ENCODE data around the gene BEND2.
"Not testable (repeated sequence)": the region's sequence is repeated elsewhere in the genome, so short reads cannot be mapped to it uniquely, and the experiment has no call there.

Gene BEND2

DNA sequence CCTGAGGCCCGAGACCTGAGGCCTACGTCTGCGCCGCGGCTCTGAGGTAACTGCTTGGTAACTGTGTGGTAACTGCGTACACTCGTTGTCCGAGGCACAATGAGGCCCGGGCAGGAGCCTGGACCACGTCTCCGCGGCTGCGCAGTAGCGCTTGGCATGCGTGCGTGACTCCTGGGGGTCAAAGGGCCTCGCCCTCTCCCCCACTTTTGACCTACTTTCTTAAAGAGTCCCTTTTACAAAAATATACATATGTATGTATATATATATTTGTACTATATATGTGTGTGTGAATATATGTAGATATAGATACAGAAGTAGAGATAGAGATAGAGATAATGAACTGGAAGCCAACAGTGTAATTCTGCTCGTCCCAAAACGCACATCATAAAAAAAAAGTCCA, at the start of gene BEND2:
TSS of gene BEND2 (minus strand) at position 101 of the 400 bp plus-strand sequence. CDS start 136 bp downstream, outside the sequence.
- DNase-seq = no peak

DNA sequence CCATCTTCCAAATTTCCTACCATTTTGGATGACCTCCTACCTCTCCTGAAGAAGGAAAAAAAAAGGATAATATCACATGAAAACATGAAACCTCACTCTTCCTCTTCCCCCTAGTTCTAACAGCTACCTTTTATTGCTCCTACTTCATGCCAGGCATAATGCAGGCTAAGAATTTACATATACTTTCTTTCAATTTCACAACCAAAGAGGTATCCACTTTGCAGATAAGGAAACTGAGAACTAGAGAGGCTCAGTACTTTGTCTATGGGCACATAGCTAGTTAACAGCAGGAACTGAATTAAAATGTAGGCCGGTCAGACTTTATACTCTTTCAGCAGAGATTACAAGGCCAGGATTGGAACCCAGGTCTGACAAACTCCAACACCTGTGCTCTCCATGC, 34.4 kb upstream of the BEND2 start:
- no peak for DNase-seq

GRCh38 chrX:18252644-18253359, 32.1 kb upstream of the BEND2 start:
- no peak for DNase-seq

GRCh38 chrX:18229646-18230045, 9.0 kb upstream of the BEND2 start:
- not testable (repeated sequence) for DNase-seq

DNA sequence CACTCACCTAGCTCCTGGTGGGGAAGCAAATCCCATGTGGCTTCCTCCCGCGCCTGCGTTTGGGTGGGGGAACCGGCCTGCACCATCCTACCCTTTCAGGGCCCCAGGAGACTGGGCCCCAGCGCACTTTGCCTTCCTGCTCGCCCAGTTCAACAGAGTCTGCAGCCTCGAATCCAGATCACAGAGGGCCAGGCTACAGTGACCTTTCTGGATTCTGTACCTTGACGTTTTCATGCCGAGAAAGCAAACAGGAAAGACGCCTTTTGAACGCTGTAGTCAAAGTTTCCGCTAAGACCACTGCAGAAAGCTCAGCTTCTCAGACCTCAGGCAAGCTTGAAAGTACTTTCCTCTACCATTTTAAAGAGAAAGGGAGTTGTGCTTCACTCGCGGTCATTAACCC, 7.4 kb upstream of the BEND2 start:
- no peak for DNase-seq

- DNase-seq = no peak
Measured at GRCh38 chrX:18227458-18227857, 6.8 kb upstream of the BEND2 start.

DNA sequence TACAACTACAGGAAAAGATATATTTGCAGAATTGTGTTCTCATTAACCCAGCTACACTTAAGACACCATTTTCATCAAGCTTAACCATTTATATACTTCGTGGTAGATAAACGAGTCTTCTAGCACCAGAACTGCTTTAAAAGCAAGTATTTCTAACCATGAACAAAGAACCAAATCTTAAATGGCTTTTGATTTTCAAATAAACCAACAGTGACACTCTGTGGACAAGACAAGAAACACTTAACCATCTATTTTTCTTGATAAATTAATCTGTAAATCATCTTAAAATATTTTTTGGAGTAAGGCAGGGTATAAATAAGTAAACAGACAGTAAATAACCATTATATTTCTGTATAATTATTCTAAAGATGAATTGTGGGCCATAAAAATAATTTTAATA, 10.2 kb downstream of the BEND2 start:
- no peak for DNase-seq

GRCh38 chrX:18206657-18207056, 14.0 kb downstream of the BEND2 start:
- DNase-seq = no peak

DNA sequence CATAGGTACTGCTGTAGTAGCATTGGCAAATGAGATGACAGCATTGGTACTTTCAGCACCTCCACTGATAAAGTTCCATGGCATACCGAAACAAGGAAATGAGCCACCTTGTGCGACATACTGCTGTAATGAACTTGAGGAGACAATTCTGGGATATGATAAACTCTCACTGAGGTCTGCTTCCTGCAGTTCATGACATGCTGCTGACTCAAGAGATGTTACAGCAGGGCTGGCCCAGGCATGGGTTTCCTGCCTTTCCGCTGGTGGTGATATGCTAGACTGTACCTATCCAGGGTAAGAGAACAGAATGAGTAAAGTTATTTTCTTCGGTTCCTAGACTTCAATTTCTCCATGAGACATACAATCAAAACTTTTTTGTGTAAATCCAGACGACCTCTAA, 17.1 kb downstream of the BEND2 start:
- no peak for DNase-seq

- no peak for DNase-seq
Measured at GRCh38 chrX:18194688-18195087, 26.0 kb downstream of the BEND2 start.

DNA sequence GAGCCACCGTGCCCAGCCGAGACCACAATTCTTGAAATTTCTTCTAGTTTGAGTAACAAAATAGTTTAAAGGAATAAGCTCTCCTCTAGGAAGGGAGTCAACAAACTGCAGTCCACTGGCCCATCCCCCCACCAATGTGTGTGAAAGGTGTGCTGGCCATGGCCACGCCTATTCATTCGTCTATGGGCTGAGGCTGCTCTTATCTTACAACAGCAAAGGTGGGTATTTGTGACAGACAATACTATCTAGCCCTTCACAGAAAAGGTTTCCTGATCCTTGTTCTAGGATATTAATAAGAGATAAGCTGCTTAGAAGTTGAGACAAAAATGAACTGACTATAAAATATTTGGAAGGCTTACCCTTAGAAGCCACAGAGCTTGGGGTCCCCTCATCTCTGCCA, 41.2 kb downstream of the BEND2 start:
- no peak for DNase-seq

GRCh38 chrX:18174971-18175370, 45.7 kb downstream of the BEND2 start:
- no peak for DNase-seq

GRCh38 chrX:18174209-18174608, 46.5 kb downstream of the BEND2 start:
- DNase-seq = no peak

GRCh38 chrX:18173494-18174180, 47.0 kb downstream of the BEND2 start:
- DNase-seq = no peak

DNA sequence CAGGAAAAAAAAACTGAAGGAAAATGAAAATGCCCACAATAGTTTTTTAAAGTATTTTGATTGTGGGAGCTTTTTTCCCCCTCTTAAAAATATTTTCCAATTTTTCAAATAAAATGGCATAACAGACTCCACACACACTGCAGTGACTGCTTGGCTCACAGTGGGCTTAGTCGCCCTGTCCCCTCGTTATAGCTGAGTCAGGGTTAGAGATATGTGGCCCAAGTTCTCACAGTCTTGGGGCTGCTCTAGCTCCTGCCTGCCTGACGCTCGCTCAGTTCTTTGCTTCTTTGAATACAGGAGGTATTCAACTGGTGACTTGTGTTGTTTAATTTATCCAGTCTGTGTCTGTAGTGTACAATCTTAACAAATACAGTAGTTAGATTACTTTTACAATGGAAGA, 47.7 kb downstream of the BEND2 start:
- no peak for DNase-seq

- no peak for DNase-seq
Measured at GRCh38 chrX:18170910-18171309, 49.8 kb downstream of the BEND2 start.

- DNase-seq = no peak
Measured at GRCh38 chrX:18166068-18166467, 54.6 kb downstream of the BEND2 start.

- DNase-seq = no peak
Measured at GRCh38 chrX:18160369-18160768, 60.3 kb downstream of the BEND2 start.

DNA sequence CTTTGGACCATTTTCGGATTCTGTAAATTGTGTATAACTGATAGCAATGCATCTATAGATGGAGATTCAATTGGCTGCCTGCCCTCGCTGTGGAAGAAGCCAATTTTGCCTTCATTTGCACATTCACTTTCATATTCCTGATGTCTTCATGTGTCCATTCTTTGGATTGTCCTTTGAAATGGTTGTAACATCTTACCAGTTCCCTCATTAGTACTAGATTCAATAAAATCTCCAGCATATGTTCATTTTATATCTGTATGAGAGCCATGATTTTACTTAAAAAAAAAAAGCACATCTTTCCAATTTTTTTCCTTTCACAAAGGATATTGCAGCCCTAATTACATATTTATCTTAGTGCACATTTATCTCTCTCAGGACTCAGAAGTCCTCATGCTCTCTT, 61.7 kb downstream of the BEND2 start:
- DNase-seq = no peak

DNA sequence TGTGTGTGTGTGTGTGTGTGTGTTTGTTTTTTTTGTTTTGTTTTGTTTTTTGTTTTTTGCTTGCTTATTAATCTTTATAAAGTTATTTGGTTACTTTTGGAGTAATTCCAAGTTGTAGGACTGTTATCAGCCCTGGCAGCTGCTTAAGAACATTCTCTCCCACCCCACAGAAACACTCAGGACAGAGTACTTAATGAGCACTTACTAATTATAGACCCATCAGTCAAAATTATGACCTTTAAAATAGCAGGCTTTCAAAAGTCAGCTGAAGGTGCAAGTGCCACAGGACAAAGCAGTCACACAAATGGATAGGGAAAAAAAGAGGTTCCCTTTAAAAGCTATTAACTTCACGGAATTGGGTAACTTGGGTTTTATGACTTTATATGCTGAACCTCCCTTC, 69.0 kb downstream of the BEND2 start:
- no peak for DNase-seq

DNA sequence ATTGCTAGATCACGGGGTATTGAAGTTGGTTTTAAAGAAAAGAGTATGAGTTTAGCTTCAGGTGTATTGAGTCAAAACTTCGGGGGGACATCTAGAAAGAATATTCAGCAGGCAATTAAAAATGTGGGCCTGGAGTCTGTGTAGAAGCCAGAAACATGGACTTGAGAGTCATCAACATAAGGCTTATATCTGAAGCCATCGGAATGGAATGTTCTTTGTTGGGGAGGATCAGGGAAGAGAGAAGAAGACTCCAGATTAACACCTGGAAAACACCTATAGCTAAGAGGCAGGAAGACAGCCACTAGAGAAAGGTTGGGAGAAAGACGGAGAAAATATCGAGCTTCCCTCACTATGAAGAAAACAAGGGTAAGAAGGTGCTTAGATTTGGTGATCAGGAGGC, 69.5 kb downstream of the BEND2 start:
- no peak for DNase-seq

- no peak for DNase-seq
Measured at GRCh38 chrX:18149454-18149853, 71.2 kb downstream of the BEND2 start.

DNA sequence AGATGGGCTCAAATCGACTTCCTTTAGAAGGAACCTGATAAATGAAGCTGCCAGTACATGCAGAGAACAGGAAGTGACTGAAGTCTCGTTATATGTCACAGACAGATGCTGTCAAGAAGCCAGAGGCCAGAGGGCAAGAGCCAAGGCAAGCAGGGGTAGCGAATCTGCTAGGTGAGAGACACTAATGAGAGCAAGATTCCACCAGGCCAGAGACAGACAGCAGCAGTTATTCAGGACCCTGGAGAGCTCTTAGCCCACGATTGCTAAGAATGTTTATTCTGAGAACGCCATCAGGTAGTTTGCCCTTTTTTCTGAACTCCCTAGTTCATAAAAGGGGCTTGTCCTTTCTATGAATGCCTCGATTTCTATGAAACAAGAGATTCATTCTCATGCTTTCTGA, 73.7 kb downstream of the BEND2 start:
- no peak for DNase-seq

DNA sequence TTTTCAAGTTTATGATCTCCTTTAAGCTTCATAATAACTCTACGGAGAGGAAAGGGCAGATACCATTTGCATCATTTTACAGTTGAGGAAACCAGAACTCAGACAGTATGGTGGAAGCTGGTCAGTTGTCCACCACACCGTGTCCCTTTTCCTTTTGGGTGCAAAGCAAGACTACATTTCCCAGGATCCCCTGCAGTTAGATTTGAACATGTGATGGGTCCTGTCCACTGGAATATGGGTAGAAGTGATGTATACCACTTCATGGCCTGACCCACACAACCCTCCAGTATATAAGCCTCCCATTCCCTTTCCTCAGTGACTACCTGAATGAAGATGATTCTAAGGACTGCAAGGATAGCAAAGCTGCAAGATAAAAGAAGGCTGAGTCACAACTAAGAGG, 74.7 kb downstream of the BEND2 start:
- no peak for DNase-seq

DNA sequence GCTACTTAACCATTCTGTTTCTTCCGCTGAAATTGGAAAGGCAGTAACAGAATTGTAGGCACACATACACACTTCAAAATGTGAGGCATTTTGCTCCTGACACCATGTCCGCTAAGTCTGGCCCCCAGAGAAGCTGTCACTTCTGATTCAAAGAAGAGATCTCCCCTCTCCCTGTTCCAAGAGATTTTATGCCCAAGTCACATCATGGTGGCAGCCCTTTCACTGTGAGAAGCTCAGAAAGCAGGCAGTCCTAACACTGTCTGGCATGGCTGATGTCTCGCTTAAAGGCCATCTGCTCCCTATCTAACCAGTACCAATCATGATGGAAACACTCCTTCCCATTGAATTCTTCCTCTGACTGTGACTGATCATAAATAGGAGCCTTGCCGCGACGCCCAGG, 83.9 kb downstream of the BEND2 start:
- DNase-seq = no peak

Measured in HCEC 1CT (cell line).